Chondrocyte (in vitro differentiated cells): ENCODE measurements around the gene YPEL4. TPM values are rescaled to one million over a fixed set of nuclear protein-coding genes. Genes with fewer than 3 reads are reported as not detected.

Source experiments
- DNase-seq: peaks from one replicate; pipeline ENCODE4 v3.0.0; 2021; ENCODE audit warnings: mixed read lengths, low spot score
- H3K27ac Mint-ChIP-seq: one replicate; pipeline ENCODE4 v1.8.0; 2021; ENCODE audit warnings: mild to moderate bottlenecking, moderate library complexity, mixed read lengths; ENCODE audit not compliant: unreplicated experiment
- H3K27me3 Mint-ChIP-seq: 2 replicates; pipeline ENCODE4 v1.8.0; 2021; ENCODE audit warnings: low read depth, mixed read lengths
- H3K36me3 Mint-ChIP-seq: 2 replicates; pipeline ENCODE4 v1.8.0; 2021; ENCODE audit warnings: low read depth, mixed read lengths
- H3K4me1 Mint-ChIP-seq: 2 replicates; pipeline ENCODE4 v1.8.0; 2021; ENCODE audit warnings: low read depth, mild to moderate bottlenecking, mixed read lengths
- H3K4me3 Mint-ChIP-seq: one replicate; pipeline ENCODE4 v1.8.0; 2021; ENCODE audit warnings: mild to moderate bottlenecking, moderate library complexity, mixed read lengths; ENCODE audit not compliant: unreplicated experiment
- H3K9me3 Mint-ChIP-seq: 2 replicates; pipeline ENCODE4 v1.8.0; 2021; ENCODE audit warnings: low read depth, mixed read lengths
- CTCF ChIP-seq: fragments of 200-600 bp; sonication (generic); IDR thresholded peaks from 2 replicates; pipeline ENCODE4 v1.5.0; 2021; ENCODE audit warnings: antibody characterized with exemption, mild to moderate bottlenecking, moderate library complexity
- total RNA-seq: library from RNA; stranded (reverse); gene quantifications from 3 replicates; pipeline ENCODE4 v1.2.1, GENCODE V29; 2021

YPEL4 gene
- total RNA-seq, 1 donor from 2014 or later: not detected

- no peaks in the 10 kb centered on the region for H3K36me3 Mint-ChIP-seq
- no peaks in the 10 kb centered on the region for H3K4me1 Mint-ChIP-seq
- H3K9me3 Mint-ChIP-seq: no peaks in the 10 kb centered on the region
- no peak for TF ChIP-seq CTCF
- H3K27me3 Mint-ChIP-seq: peaks cover 11% of the 10 kb centered on the region
- DNase-seq: no peak
- H3K4me3 Mint-ChIP-seq: no peak overlapping the region
- H3K27ac Mint-ChIP-seq: no peak overlapping the region
These were observed 44.7 kb downstream of the YPEL4 start for GRCh38 chr11:57605028-57605420.

DNA sequence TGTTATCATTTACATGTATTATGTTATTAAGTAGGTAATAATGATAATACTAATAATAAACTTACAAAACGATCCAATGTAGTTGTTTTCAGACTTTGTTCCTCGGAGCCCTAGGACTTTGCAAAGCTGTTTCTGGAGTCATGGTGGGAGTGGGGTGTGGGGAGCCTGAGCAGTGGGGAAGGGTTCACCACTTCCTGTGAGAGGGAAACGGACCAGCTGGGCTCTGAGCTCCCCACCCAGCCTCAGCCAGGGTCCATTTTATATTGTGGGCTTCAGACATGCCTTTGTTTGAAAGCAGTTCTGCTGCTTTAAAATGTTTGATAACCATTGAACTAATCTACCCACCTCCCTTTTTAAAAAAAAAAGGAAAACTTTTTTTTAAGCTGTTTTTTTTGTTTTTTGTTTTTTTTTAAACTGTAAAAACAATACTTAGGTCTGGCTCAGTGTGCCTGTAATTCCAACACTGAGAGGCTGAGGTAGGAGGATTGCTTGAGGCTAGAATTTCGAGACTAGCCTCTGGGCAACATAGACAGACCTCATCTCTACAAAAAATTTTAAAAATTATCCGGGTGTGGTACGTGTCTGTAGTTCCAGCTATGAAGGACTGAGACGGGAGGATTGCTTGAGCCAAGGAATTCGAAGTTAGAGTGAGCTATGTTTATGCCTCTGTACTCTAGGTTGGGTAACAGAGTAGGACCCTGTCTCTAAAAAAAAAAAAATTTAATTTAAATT lies 45.2 kb downstream of the YPEL4 start:
- Mint-ChIP-seq H3K27me3 (peaks cover 7% of the 10 kb centered on the region), H3K27ac (no peak overlapping the region), H3K9me3 (no peaks in the 10 kb centered on the region), H3K4me1 (no peaks in the 10 kb centered on the region), H3K4me3 (no peak overlapping the region), H3K36me3 (no peaks in the 10 kb centered on the region)
- no peak for TF ChIP-seq CTCF
- DNase-seq: no peak

- Mint-ChIP-seq H3K36me3 (no peaks in the 10 kb centered on the region), H3K27me3 (peaks cover 3% of the 10 kb centered on the region), H3K4me3 (no peak overlapping the region), H3K27ac (no peak overlapping the region), H3K9me3 (no peaks in the 10 kb centered on the region), H3K4me1 (peaks cover 7% of the 10 kb centered on the region)
- DNase-seq: no peak
- TF ChIP-seq CTCF: no peak
These were observed 48.4 kb downstream of the YPEL4 start for GRCh38 chr11:57601297-57601696.

- no peak for TF ChIP-seq CTCF
- no peak overlapping the region for H3K4me3 Mint-ChIP-seq
- DNase-seq: no peak
- peaks cover 7% of the 10 kb centered on the region for H3K4me1 Mint-ChIP-seq
- H3K27ac Mint-ChIP-seq: no peak overlapping the region
- no peaks in the 10 kb centered on the region for H3K9me3 Mint-ChIP-seq
- peaks cover 7% of the 10 kb centered on the region for H3K27me3 Mint-ChIP-seq
- no peaks in the 10 kb centered on the region for H3K36me3 Mint-ChIP-seq
These were observed 50.3 kb downstream of the YPEL4 start for GRCh38 chr11:57599381-57599780.

DNA sequence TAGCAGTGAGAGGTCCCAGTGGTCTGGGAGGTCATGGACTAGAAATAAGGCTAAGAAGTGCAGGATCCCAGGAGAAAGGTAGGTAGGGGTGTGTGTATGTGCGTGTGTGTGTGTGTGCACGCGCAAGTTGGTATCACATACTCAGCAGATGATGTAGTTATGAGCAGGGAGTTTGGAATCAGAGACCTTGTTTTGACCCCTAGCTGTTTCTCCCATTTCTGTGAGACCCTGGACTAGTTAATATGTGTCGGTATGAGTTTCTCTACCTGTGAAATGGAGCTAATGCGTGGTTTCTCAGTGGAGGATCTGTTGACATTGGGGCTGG lies 50.9 kb downstream of the YPEL4 start:
- Mint-ChIP-seq H3K27ac (no peak overlapping the region), H3K9me3 (no peaks in the 10 kb centered on the region), H3K27me3 (peaks cover 11% of the 10 kb centered on the region), H3K36me3 (no peaks in the 10 kb centered on the region), H3K4me1 (peaks cover 7% of the 10 kb centered on the region), H3K4me3 (peak overlapping the region; percentile 10)
- no peak for DNase-seq
- TF ChIP-seq CTCF: no peak
